WTC11 (cell line): ENCODE data around the gene ZMYM1. TPM values are rescaled to one million over a fixed set of nuclear protein-coding genes. Genes with fewer than 3 reads are reported as not detected.

Source experiments
- ATAC-seq: fragments of 200-7000 bp; cut with Tn5 transposase; 2 replicates; pipeline ENCODE4 v1.10.0; 2021; ENCODE audit warnings: mild to moderate bottlenecking, moderate library complexity
- CTCF ChIA-PET: fragments of 300-600 bp; sonication (Branson Sonifier 250); formaldehyde crosslinking; loops from one replicate; lab custom pipeline; 2021; ENCODE audit warnings: antibody characterized with exemption; lab: Charles Lee
- POLR2A ChIA-PET: fragments of 350-600 bp; sonication (Branson Sonifier 250); formaldehyde crosslinking; loops from one replicate; lab custom pipeline; 2021; ENCODE audit warnings: antibody characterized with exemption; lab: Charles Lee
- DNase-seq: peaks from one replicate; pipeline ENCODE4 v3.0.0; 2021; ENCODE audit warnings: low spot score
- H3K27ac Mint-ChIP-seq: 2 replicates; pipeline ENCODE4 v1.8.0; 2021; ENCODE audit warnings: mixed read lengths
- H3K27me3 Mint-ChIP-seq: 2 replicates; pipeline ENCODE4 v1.8.0; 2021; ENCODE audit warnings: low read depth, mild to moderate bottlenecking, moderate library complexity, mixed read lengths
- H3K36me3 Mint-ChIP-seq: 2 replicates; pipeline ENCODE4 v1.8.0; 2021; ENCODE audit warnings: mixed read lengths
- H3K4me1 Mint-ChIP-seq: 2 replicates; pipeline ENCODE4 v1.8.0; 2022; ENCODE audit warnings: mixed read lengths
- H3K4me3 Mint-ChIP-seq: 2 replicates; pipeline ENCODE4 v1.8.0; 2021; ENCODE audit warnings: mild to moderate bottlenecking, moderate library complexity, mixed read lengths
- H3K9me3 Mint-ChIP-seq: 2 replicates; pipeline ENCODE4 v1.8.0; 2021; ENCODE audit warnings: mixed read lengths
- ATF1 ChIP-seq: sonication (generic); formaldehyde crosslinking; IDR thresholded peaks from 2 replicates; pipeline ENCODE4 v1.8.1; 2023; ENCODE audit warnings: mild to moderate bottlenecking, moderate library complexity, missing genetic modification reagents
- CTCF ChIP-seq: fragments of 200-600 bp; IDR thresholded peaks from 2 replicates; pipeline ENCODE4 v1.8.0; 2022; ENCODE audit warnings: antibody characterized with exemption
- ETV6 ChIP-seq: sonication (generic); formaldehyde crosslinking; IDR thresholded peaks from 2 replicates; pipeline ENCODE4 v1.8.1; 2022; ENCODE audit warnings: mild to moderate bottlenecking, missing genetic modification reagents
- FOXJ3 ChIP-seq: sonication (generic); formaldehyde crosslinking; IDR thresholded peaks from 2 replicates; pipeline ENCODE4 v1.9.0; 2021; ENCODE audit warnings: missing genetic modification reagents, mild to moderate bottlenecking, borderline replicate concordance
- FOXP1 ChIP-seq: sonication (generic); formaldehyde crosslinking; IDR thresholded peaks from 2 replicates; pipeline ENCODE4 v1.8.0; 2022; ENCODE audit warnings: missing genetic modification reagents, mild to moderate bottlenecking, moderate library complexity, borderline replicate concordance
- FOXP4 ChIP-seq: sonication (generic); formaldehyde crosslinking; IDR thresholded peaks from 2 replicates; pipeline ENCODE4 v1.8.0; 2022; ENCODE audit warnings: mild to moderate bottlenecking, missing genetic modification reagents
- GABPB1 ChIP-seq: sonication (generic); formaldehyde crosslinking; IDR thresholded peaks from 2 replicates; pipeline ENCODE4 v1.8.1; 2023; ENCODE audit warnings: mild to moderate bottlenecking, missing genetic modification reagents
- GTF2I ChIP-seq: fragments of 250-450 bp; sonication (Bioruptor Pico); conservative IDR thresholded peaks from 2 replicates; pipeline ENCODE4 v1.4.0; 2021; ENCODE audit warnings: mild to moderate bottlenecking
- IRF1 ChIP-seq: sonication (generic); formaldehyde crosslinking; IDR thresholded peaks from 2 replicates; pipeline ENCODE4 v1.8.0; 2023; ENCODE audit warnings: missing genetic modification reagents
- MXD4 ChIP-seq: fragments of 250-450 bp; sonication (Bioruptor Pico); IDR thresholded peaks from 2 replicates; pipeline ENCODE4 v1.8.0; 2021; ENCODE audit warnings: mild to moderate bottlenecking, moderate library complexity, borderline replicate concordance
- NFE2L1 ChIP-seq: sonication (generic); formaldehyde crosslinking; IDR thresholded peaks from 2 replicates; pipeline ENCODE4 v1.8.1; 2023; ENCODE audit warnings: missing genetic modification reagents
- NFYB ChIP-seq: sonication (generic); formaldehyde crosslinking; conservative IDR thresholded peaks from 2 replicates; pipeline ENCODE4 v1.8.0; 2022; ENCODE audit warnings: low read depth, missing genetic modification reagents
- NR1H2 ChIP-seq: sonication (generic); formaldehyde crosslinking; IDR thresholded peaks from 2 replicates; pipeline ENCODE4 v1.9.0; 2021; ENCODE audit warnings: mild to moderate bottlenecking, moderate library complexity, missing genetic modification reagents
- PRRX2 ChIP-seq: fragments of 250-450 bp; sonication (Bioruptor Pico); IDR thresholded peaks from 2 replicates; pipeline ENCODE4 v1.8.0; 2021; ENCODE audit warnings: mild to moderate bottlenecking
- RELA ChIP-seq: sonication (generic); formaldehyde crosslinking; IDR thresholded peaks from 2 replicates; pipeline ENCODE4 v1.8.1; 2022; ENCODE audit warnings: missing genetic modification reagents, mild to moderate bottlenecking, borderline replicate concordance
- SMAD3 ChIP-seq: sonication (generic); formaldehyde crosslinking; IDR thresholded peaks from 2 replicates; pipeline ENCODE4 v1.8.0; 2022; ENCODE audit warnings: missing genetic modification reagents, mild to moderate bottlenecking, borderline replicate concordance
- TEAD1 ChIP-seq: sonication (generic); formaldehyde crosslinking; IDR thresholded peaks from 2 replicates; pipeline ENCODE4 v1.8.0; 2022; ENCODE audit warnings: mild to moderate bottlenecking, missing genetic modification reagents
- ZBTB43 ChIP-seq: sonication (generic); formaldehyde crosslinking; IDR thresholded peaks from 2 replicates; pipeline ENCODE4 v1.8.1; 2023; ENCODE audit warnings: mild to moderate bottlenecking, missing genetic modification reagents
- ZNF263 ChIP-seq: sonication (generic); formaldehyde crosslinking; IDR thresholded peaks from 2 replicates; pipeline ENCODE4 v1.8.1; 2022; ENCODE audit warnings: low read depth, mild to moderate bottlenecking, moderate library complexity, missing genetic modification reagents
- ZNF317 ChIP-seq: sonication (generic); formaldehyde crosslinking; IDR thresholded peaks from 2 replicates; pipeline ENCODE4 v1.8.1; 2023; ENCODE audit warnings: low read depth, mild to moderate bottlenecking, moderate library complexity, missing genetic modification reagents, borderline replicate concordance
- total RNA-seq: library from RNA; stranded (reverse); gene quantifications from 3 replicates; pipeline ENCODE4 v1.2.3, GENCODE V29; 2021
- TF ChIP-seq, protein P1 (sequence below): fragments of 250-450 bp; sonication (Bioruptor Pico); IDR thresholded peaks from 2 replicates; pipeline ENCODE4 v1.9.0; 2021; ENCODE audit warnings: moderate library complexity, mild to moderate bottlenecking, inconsistent platforms, borderline replicate concordance
- TF ChIP-seq, protein P2 (sequence below): sonication (generic); formaldehyde crosslinking; IDR thresholded peaks from 2 replicates; pipeline ENCODE4 v1.8.1; 2022; ENCODE audit warnings: mild to moderate bottlenecking, missing genetic modification reagents, moderate library complexity, borderline replicate concordance
- TF ChIP-seq, protein P3 (sequence below): fragments of 250-450 bp; sonication (Bioruptor Pico); IDR thresholded peaks from 2 replicates; pipeline ENCODE4 v1.9.0; 2021; ENCODE audit warnings: mild to moderate bottlenecking, borderline replicate concordance

ZMYM1 gene
- total RNA-seq, 1 experiment from 2014 or later, result 38.5 TPM

DNA sequence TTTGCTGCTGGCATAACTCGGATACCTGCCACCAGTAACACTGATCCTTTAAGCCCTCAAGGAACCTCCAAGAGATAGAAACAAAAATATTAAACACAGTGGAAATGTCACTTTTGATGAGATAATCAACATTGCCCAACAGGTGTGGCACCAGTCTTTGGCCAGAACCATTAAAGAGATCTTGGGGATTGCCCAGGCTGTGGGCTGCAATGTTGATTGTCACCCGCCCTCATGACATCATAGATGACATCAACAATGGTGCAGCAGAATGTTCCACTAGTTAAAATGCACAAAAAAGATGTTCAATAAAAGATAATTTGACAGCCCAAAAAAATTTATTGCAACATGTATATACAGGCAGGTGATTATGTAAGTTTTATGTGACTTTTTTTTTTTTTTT lies 20.2 kb upstream of the ZMYM1 start:
- no peak for ATAC-seq
- H3K4me3 Mint-ChIP-seq, result no peak overlapping the region
- no peaks in the 10 kb centered on the region for H3K4me1 Mint-ChIP-seq
- peaks cover 8% of the 10 kb centered on the region; the same call in 1 of the 2 replicates for H3K36me3 Mint-ChIP-seq
- no peak overlapping the region for H3K27ac Mint-ChIP-seq
- H3K9me3 Mint-ChIP-seq, result peaks cover 34% of the 10 kb centered on the region
- peaks cover 21% of the 10 kb centered on the region for H3K27me3 Mint-ChIP-seq
- TF ChIP-seq NR1H2 (CRISPR knock-in tag) (no peak), ZNF263 (CRISPR knock-in tag) (no peak), FOXJ3 (no peak), MXD4 (CRISPR knock-in tag) (no peak), GTF2I (no peak), GABPB1 (CRISPR knock-in tag) (no peak)
- ChIA-PET CTCF (no interaction called here), POLR2A (no interaction called here)
- DNase-seq, result no peak

GRCh38 chr1:35062518-35063196 lies 16.5 kb upstream of the ZMYM1 start:
- ATAC-seq (no peak), DNase-seq (no peak)
- TF ChIP-seq RELA (CRISPR knock-in tag) (no peak), CTCF (no peak), ZNF317 (no peak), ETV6 (CRISPR knock-in tag) (no peak), ATF1 (CRISPR knock-in tag) (no peak), FOXP4 (CRISPR knock-in tag) (no peak), SMAD3 (CRISPR knock-in tag) (no peak), TEAD1 (no peak), FOXP1 (CRISPR knock-in tag) (no peak), ZBTB43 (CRISPR knock-in tag) (no peak), NFYB (CRISPR knock-in tag) (no peak), NFE2L1 (CRISPR knock-in tag) (no peak), IRF1 (no peak), PRRX2 (CRISPR knock-in tag) (no peak)
- TF ChIP-seq, protein P1, sequence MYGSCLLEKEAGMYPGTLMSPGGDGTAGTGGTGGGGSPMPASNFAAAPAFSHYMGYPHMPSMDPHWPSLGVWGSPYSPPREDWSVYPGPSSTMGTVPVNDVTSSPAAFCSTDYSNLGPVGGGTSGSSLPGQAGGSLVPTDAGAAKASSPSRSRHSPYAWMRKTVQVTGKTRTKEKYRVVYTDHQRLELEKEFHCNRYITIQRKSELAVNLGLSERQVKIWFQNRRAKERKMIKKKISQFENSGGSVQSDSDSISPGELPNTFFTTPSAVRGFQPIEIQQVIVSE (CRISPR knock-in tag), result no peak
- TF ChIP-seq, protein P2, sequence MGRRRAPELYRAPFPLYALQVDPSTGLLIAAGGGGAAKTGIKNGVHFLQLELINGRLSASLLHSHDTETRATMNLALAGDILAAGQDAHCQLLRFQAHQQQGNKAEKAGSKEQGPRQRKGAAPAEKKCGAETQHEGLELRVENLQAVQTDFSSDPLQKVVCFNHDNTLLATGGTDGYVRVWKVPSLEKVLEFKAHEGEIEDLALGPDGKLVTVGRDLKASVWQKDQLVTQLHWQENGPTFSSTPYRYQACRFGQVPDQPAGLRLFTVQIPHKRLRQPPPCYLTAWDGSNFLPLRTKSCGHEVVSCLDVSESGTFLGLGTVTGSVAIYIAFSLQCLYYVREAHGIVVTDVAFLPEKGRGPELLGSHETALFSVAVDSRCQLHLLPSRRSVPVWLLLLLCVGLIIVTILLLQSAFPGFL (CRISPR knock-in tag), result no peak
- TF ChIP-seq, protein P3, sequence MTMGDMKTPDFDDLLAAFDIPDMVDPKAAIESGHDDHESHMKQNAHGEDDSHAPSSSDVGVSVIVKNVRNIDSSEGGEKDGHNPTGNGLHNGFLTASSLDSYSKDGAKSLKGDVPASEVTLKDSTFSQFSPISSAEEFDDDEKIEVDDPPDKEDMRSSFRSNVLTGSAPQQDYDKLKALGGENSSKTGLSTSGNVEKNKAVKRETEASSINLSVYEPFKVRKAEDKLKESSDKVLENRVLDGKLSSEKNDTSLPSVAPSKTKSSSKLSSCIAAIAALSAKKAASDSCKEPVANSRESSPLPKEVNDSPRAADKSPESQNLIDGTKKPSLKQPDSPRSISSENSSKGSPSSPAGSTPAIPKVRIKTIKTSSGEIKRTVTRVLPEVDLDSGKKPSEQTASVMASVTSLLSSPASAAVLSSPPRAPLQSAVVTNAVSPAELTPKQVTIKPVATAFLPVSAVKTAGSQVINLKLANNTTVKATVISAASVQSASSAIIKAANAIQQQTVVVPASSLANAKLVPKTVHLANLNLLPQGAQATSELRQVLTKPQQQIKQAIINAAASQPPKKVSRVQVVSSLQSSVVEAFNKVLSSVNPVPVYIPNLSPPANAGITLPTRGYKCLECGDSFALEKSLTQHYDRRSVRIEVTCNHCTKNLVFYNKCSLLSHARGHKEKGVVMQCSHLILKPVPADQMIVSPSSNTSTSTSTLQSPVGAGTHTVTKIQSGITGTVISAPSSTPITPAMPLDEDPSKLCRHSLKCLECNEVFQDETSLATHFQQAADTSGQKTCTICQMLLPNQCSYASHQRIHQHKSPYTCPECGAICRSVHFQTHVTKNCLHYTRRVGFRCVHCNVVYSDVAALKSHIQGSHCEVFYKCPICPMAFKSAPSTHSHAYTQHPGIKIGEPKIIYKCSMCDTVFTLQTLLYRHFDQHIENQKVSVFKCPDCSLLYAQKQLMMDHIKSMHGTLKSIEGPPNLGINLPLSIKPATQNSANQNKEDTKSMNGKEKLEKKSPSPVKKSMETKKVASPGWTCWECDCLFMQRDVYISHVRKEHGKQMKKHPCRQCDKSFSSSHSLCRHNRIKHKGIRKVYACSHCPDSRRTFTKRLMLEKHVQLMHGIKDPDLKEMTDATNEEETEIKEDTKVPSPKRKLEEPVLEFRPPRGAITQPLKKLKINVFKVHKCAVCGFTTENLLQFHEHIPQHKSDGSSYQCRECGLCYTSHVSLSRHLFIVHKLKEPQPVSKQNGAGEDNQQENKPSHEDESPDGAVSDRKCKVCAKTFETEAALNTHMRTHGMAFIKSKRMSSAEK (CRISPR knock-in tag), result no peak
- peaks cover 8% of the 10 kb centered on the region; the same call in 1 of the 2 replicates for H3K36me3 Mint-ChIP-seq
- ChIA-PET POLR2A (interaction anchor here (0.7 kb wide), 1 partner anchor 160 kb away, joined by 4 read pairs; no protein-coding TSS in a partner anchor), CTCF (no interaction called here)
- H3K4me3 Mint-ChIP-seq, result no peak overlapping the region
- peaks cover 12% of the 10 kb centered on the region for H3K27me3 Mint-ChIP-seq
- no peaks in the 10 kb centered on the region for H3K4me1 Mint-ChIP-seq
- H3K27ac Mint-ChIP-seq, result no peak overlapping the region
- H3K9me3 Mint-ChIP-seq, result peaks cover 18% of the 10 kb centered on the region
